ENCODE results near the gene DGKD.

DNA sequence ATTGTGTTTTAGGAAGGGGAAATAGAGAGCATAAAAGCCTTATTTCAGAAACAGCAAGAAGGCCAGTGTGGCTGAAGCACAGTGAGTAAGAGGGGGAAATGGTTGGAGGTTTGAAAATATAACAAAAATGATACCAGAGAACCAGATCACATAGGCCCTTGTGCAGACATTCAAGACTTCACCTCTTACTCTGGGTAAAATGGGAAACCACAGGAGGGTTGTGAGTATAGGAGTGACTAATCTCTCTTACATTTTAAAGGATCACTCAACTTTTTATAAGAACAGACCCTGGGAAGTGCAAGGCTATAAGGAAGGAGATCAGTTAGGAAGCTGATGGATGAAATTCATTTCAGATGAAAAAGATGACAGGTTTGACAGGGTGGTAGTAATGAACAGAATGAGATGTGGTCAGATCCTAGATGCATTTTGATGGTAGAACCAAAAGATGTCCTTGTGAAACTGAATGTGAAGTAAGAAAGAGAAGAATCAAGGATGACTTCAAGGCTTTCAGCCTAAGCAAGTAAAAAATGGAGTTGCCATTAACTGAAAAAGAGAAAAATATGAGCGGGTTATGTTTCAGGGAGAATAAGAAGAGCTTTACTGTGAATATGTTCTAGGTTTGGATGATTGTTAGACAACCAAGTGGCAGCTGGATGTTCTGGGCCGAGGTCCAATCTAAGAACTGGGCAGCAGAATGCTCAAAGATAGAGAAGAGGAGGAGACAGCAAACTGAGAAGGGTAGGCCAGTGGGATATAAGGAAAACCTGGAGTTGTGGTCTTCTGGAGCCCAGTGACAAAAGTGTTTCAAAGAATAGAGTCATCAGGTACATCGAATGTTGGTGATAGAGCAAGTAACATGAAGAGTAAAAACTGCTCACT, 147.1 kb downstream of the DGKD start:
- TF ChIP-seq EZH2 (IDR thresholded peaks at IDR 0.05; ENCODE audit: borderline replicate concordance, low read depth, low read length, severe bottlenecking), result no peak
- TF ChIP-seq, protein P1, sequence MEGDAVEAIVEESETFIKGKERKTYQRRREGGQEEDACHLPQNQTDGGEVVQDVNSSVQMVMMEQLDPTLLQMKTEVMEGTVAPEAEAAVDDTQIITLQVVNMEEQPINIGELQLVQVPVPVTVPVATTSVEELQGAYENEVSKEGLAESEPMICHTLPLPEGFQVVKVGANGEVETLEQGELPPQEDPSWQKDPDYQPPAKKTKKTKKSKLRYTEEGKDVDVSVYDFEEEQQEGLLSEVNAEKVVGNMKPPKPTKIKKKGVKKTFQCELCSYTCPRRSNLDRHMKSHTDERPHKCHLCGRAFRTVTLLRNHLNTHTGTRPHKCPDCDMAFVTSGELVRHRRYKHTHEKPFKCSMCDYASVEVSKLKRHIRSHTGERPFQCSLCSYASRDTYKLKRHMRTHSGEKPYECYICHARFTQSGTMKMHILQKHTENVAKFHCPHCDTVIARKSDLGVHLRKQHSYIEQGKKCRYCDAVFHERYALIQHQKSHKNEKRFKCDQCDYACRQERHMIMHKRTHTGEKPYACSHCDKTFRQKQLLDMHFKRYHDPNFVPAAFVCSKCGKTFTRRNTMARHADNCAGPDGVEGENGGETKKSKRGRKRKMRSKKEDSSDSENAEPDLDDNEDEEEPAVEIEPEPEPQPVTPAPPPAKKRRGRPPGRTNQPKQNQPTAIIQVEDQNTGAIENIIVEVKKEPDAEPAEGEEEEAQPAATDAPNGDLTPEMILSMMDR (IDR thresholded peaks at IDR 0.05; ENCODE audit: borderline replicate concordance, extremely low read depth, low read length, poor library complexity, severe bottlenecking), result no peak
